Stomach (tissue), 4 donors: ENCODE results near the gene FOSB.

Experiments
- POLR2A ChIP-seq, 4 donors: fragments of 450-650 bp; IDR thresholded peaks; one replicate each; pipeline ENCODE4 v1.6.1; 2016; ENCODE audit warnings: antibody characterized with exemption in 4 of 4, control low read depth in 2 of 4, mild to moderate bottlenecking in 1 of 4, moderate library complexity in 1 of 4
- POLR2AphosphoS5 ChIP-seq, 3 donors: sonication (generic); formaldehyde crosslinking; IDR thresholded peaks; one replicate each; pipeline ENCODE4 v1.6.1; 2016; ENCODE audit warnings: antibody characterized with exemption in 3 of 3
- TF ChIP-seq, protein P1 (sequence below), 7 experiments: fragments of 450-650 bp in 4 of 7; fragments of 200-600 bp in 3 of 7; sonication (generic) in 3 of 7; IDR thresholded peaks; one replicate each; pipeline ENCODE4 v1.5.1; 2016 to 2019; ENCODE audit warnings: antibody characterized with exemption in 7 of 7, control low read depth in 2 of 7, mild to moderate bottlenecking in 1 of 7

- TF ChIP-seq, protein P1, sequence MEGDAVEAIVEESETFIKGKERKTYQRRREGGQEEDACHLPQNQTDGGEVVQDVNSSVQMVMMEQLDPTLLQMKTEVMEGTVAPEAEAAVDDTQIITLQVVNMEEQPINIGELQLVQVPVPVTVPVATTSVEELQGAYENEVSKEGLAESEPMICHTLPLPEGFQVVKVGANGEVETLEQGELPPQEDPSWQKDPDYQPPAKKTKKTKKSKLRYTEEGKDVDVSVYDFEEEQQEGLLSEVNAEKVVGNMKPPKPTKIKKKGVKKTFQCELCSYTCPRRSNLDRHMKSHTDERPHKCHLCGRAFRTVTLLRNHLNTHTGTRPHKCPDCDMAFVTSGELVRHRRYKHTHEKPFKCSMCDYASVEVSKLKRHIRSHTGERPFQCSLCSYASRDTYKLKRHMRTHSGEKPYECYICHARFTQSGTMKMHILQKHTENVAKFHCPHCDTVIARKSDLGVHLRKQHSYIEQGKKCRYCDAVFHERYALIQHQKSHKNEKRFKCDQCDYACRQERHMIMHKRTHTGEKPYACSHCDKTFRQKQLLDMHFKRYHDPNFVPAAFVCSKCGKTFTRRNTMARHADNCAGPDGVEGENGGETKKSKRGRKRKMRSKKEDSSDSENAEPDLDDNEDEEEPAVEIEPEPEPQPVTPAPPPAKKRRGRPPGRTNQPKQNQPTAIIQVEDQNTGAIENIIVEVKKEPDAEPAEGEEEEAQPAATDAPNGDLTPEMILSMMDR (IDR thresholded peaks at IDR 0.05) = no peak
- TF ChIP-seq POLR2A (IDR thresholded peaks at IDR 0.05) = no peak
- no peak for TF ChIP-seq POLR2AphosphoS5 (IDR thresholded peaks at IDR 0.05)
Observed at GRCh38 chr19:45496349-45496953, 28.7 kb downstream of the FOSB start.
